Sigmoid colon (tissue), 4 donors: Measurements from ENCODE around the gene ENDOU.

Experiments
- EP300 ChIP-seq, 4 donors: sonication (generic); formaldehyde crosslinking; IDR thresholded peaks; one replicate each; pipeline ENCODE4 v1.6.1; 2017; ENCODE audit warnings: antibody characterized with exemption in 4 of 4
- POLR2A ChIP-seq, 2 donors: fragments of 450-650 bp; IDR thresholded peaks; one replicate each; pipeline ENCODE4 v1.6.1; 2016; ENCODE audit warnings: antibody characterized with exemption in 2 of 2, mild to moderate bottlenecking in 2 of 2, moderate library complexity in 2 of 2
- TF ChIP-seq, protein P1 (sequence below), 4 experiments: fragments of 450-650 bp in 3 of 4; fragments of 200-600 bp in 1 of 4; IDR thresholded peaks; one replicate each; pipeline ENCODE4 v1.5.1; 2016 to 2019; ENCODE audit warnings: antibody characterized with exemption in 4 of 4, mild to moderate bottlenecking in 3 of 4, moderate library complexity in 2 of 4

DNA sequence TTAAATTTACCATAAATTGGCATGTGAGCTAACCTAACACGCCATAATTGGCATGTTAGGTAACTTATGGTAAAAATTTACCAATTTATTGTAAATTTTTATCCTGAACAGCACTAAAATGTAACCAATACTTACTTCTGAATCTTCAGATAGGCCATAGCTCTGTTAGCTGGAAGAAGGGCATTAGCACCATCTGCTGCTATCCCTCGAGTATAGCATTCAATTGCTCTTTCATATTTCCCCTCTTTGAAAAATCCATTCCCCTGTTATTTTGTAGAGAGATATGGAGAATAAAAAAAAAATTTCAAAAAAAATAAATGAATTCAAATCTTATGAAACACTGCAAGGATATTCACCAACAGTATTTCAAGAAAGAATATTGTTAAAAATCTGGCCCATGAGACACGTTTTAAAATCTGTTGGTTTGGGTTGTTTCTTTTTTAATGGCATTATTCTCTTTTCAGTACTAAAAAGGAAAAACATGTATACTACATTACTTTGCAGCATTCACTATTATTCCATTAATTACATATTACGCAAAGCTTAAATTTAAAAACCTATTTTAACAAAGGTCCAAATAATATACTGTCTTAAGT lies 38.5 kb downstream of the ENDOU start:
- TF ChIP-seq, protein P1, sequence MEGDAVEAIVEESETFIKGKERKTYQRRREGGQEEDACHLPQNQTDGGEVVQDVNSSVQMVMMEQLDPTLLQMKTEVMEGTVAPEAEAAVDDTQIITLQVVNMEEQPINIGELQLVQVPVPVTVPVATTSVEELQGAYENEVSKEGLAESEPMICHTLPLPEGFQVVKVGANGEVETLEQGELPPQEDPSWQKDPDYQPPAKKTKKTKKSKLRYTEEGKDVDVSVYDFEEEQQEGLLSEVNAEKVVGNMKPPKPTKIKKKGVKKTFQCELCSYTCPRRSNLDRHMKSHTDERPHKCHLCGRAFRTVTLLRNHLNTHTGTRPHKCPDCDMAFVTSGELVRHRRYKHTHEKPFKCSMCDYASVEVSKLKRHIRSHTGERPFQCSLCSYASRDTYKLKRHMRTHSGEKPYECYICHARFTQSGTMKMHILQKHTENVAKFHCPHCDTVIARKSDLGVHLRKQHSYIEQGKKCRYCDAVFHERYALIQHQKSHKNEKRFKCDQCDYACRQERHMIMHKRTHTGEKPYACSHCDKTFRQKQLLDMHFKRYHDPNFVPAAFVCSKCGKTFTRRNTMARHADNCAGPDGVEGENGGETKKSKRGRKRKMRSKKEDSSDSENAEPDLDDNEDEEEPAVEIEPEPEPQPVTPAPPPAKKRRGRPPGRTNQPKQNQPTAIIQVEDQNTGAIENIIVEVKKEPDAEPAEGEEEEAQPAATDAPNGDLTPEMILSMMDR (IDR thresholded peaks at IDR 0.05): peak; percentile 60 to 69 (median 66)
- TF ChIP-seq POLR2A (IDR thresholded peaks at IDR 0.05): no peak
- TF ChIP-seq EP300 (IDR thresholded peaks at IDR 0.05): no peak
